GM18951 (cell line): Measurements from ENCODE around the gene C15orf39.
A peak's percentile ranks its signal among the peaks of the same experiment; 100 is the strongest.

Experiments
- POLR2A ChIP-seq: IDR thresholded peaks from 4 replicates; pipeline ENCODE4 v1.6.1; 2011; ENCODE audit warnings: mild to moderate bottlenecking; ENCODE audit not compliant: insufficient read length, insufficient read depth; ENCODE audit errors: extremely low read depth
- in situ Hi-C: fragments of 300-500 bp; cut with MboI; formaldehyde crosslinking; loops from one replicate; pipeline ENCODE4 v1.12.0; 2022; ENCODE audit warnings: low sequenced_read_pairs, mixed read lengths, inconsistent platforms; ENCODE audit not compliant: unreplicated experiment

Gene C15orf39

DNA sequence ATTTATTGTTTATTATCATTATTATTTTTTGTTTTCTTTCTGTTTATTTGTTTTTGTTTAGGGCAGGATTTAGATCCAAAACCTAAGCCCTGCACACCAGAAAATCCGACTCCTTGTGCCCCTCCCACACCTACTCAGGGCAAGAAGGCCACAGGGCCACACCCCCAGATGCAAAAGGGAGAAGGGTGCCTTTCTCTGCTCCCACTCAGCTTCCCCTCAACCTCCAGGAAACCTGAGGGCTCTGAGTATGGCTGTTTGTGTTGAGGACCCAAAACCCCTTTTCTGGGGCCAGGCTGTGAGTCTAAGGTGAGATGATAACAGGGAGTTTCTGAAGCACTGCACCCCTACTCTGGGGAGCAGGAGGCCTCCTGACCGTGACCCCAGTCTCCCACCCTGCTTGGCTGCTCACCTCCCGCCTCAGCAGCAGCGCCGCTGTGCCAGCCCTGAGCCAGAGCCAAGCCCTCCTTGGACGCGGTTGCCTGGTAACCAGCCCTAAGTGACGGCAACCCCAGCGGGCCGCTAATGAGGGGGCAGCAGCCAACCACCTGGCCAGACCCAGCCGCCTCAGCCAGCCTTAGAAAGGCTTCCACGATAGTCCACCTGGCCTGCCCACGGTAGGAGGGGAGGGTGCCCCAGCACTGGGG, 6.4 kb upstream of the C15orf39 start:
- no peak for TF ChIP-seq POLR2A
- in situ Hi-C loops: no loop called here

GRCh38 chr15:75195766-75196241, 5.9 kb upstream of the C15orf39 start:
- in situ Hi-C loops: no loop called here
- no peak for TF ChIP-seq POLR2A

- TF ChIP-seq POLR2A: no peak
- in situ Hi-C loops: no loop called here
Measured at GRCh38 chr15:75197062-75197630, 4.5 kb upstream of the C15orf39 start.

DNA sequence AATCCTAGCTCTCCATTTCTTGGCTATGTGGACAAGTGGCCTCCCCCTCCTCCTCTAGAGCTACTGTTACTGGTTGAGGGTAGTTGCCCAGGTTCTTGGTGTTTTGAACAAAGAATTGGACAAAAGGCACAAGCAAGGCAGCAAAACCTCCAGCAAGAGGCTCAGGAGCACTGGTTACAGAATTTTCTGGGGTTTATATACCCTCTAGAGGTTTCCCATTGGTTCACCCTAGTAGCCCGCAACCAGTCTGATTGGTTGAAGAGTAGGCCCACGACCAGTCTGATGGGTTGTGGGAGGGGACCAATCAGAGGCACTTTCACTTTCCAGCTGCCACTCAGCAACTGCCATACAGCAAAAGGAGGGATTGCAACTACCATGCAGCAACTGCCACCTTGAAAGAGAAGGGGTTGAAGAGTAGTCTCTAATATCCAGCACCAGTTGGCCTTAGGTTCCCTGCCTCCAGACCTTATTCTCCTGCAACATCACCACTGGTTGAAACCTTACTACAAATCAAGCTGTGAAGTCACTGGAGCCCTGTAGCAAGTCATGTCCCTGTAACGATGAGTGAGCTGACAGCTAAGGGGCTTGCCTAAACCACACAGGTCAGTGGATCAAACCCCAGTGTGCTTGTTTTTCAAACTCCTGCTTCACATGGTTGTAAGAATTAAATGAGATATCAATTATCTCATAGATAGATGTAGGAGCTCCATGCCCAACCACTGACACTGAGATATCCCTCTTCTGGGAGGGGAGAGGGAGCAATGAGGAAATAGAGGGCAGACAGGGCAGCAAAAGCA, 2.9 kb upstream of the C15orf39 start:
- in situ Hi-C loops: no loop called here
- peak; percentile 67 for TF ChIP-seq POLR2A

GRCh38 chr15:75199357-75199940, 2.2 kb upstream of the C15orf39 start:
- in situ Hi-C loops: no loop called here
- TF ChIP-seq POLR2A: peak; percentile 12

DNA sequence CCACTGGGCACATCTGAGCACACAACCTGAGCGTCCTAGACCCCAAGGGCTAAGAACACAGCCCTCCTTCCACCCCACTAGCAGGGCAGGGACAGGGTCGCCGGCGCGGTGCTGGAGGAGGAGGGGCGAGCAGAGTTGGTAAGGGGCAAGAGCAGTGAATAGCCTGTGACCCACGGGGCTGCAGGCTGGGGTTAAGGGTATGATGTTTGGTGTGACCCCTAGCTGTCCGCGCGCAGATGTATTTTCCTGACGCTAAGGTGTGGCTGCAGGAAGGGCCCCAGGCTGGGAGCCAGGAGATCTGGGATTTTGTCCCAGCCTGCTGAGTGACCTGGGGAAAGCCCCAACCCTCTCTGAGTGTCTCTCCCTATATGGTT, 1.3 kb upstream of the C15orf39 start:
- no peak for TF ChIP-seq POLR2A
- in situ Hi-C loops: loop anchor here (5.0 kb wide), 1 partner anchor 173 kb away; no protein-coding TSS in a partner anchor

DNA sequence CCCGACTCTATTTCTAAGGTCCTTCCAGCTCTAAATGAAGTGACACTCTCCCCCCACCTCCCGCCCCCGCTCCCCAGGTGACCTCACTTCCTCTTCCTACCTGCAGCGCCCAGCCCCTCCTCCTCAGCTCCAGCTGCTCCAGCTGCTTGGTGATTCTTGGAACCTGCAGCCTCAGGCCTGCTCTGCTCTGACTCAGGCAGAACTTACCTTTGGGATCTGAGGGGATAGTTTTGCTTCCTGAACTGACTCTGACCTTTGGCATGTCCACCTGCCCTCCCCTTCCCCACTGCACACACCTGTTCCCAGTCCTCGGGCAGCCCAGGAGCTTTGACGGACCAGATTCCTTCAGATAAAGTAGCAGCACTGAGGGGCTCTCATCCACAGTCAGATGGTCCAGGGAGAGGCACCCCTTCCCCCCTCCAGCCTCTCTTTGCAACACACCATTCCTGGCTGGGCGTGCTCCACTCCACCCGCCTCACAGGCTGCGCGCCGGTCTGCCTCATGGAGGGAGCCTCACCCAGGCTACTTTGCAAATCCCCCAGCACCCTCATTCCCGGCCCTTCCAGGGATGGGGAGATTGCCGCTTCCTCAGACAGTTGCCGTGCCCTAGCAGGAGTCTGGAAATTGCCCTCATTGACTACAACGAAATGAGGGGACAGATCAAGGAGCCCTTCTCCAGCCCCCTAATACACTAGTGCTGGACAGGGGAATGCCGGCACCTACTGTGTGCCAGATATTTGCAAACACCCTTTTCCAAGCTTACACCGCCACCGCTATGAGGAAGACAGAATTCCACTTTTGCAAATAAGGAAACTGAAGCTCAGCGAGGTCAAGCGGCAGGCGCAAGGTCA, 692 bp upstream of the C15orf39 start:
- TF ChIP-seq POLR2A: peak; percentile 30
- in situ Hi-C loops: loop anchor here (5.0 kb wide), 1 partner anchor 174 kb away; no protein-coding TSS in a partner anchor

DNA sequence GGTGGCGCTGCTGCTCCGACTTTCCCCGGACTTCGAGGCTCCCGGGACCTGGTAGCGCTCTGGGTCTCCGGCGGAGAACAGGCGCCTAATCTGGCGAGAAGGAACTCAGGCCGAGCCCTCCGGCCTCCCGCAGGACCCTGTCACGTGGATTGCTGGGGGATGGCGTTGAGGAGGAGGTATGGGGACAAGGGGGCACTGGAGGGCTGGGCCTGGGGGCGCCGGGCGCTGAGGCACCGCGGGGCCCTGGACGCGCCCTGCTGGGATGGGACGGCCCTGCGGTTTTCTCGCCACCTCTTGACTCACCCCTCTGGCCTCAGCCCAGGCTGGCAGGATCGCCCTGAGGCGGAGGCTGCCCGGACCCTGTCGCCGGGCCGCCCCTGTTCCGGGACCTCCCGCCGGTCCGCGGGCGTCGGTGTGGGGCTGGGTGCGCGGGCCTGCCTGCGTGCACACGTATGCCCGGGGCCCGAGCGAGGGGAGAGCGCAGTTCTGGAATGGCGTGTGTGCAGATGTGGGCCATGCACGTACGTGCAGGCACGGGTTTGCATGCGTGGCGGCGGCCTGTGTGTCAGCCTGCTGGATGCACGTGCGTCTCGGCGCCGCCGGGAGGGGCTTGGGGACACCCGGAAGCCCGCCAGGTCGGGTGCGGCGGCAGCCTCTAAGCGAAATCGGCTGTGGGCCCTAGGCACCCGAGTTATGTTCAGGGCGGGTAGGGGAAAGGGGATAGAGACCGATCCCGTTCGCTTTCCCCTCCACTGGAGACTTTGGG, 752 bp downstream of the C15orf39 start:
- peak; percentile 68 for TF ChIP-seq POLR2A
- in situ Hi-C loops: loop anchor here (5.0 kb wide), 1 partner anchor 175 kb away; no protein-coding TSS in a partner anchor

DNA sequence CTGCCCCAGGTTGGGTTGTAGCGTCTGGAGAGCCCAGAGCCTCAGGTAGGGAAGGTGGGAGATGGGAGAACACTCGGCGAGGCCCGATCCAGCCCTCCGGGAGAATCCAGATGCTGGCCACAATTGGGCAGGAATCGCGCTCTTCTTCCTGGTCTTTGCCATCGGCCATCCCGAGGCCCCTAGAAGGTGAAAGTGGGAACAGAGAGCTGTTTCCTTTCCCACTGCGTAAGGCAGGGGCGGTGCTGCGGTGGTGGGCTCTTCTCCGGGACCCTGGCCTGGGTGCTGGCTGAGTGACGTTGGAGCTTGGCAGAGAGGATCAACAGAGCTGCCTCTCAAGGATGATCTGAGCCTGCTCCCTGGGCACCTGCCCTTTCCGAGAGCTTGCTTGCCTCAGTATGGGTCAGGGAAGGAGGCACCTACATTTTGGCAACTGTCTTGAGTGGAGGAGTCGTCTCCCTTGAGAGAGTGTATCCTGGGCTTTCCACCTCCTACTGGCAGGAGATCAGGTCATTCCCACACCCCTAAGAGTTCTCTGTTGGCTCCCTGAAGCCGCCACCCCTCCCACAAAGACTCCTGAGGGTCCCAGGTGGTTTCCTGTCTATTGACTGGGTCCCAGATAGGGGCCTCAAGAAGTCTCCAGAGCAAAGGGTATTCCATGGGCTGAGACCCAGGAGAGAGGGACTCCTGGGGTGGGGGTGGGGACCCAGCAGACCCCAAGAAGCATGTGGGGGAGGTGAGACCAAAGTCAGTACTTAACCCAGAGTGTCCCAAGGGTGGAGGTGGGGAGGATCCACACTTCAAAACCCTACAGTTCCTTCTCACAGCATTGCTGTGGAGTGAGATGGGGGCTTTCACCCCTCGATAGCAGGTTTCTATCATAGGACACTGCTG, 1.6 kb downstream of the C15orf39 start:
- TF ChIP-seq POLR2A: no peak
- in situ Hi-C loops: loop anchor here (5.0 kb wide), 1 partner anchor 176 kb away; no protein-coding TSS in a partner anchor

DNA sequence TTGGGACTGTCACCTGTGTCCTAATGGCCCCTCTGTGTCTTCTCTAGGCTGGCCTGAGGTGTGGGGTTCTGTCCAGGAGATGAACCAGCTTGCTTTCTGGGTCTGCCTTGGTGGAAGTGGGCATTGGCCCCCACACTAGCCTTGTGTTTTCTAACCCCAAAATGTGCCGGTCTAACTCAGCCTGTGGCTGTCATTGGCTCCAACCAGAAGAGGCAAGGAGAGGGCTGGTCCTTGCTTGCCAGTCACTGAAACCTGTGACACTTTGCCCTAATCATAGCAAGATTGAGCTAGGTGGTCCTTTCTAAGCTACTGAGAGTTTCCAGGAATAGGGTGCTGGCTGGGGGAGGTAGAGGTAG, 2.2 kb downstream of the C15orf39 start:
- TF ChIP-seq POLR2A: peak; percentile 34
- in situ Hi-C loops: loop anchor here (5.0 kb wide), 1 partner anchor 177 kb away; no protein-coding TSS in a partner anchor
